HG03095 (cell line): ENCODE results near the gene EPHA10.

Experiments
- ATAC-seq: cut with Tn5 transposase; IDR thresholded peaks from one replicate; pipeline ENCODE4 v1.9.1; 2021; ENCODE audit warnings: moderate library complexity; ENCODE audit not compliant: unreplicated experiment

Gene EPHA10

GRCh38 chr1:37677808-37678207, 87.1 kb downstream of the EPHA10 start:
- ATAC-seq, result no peak

DNA sequence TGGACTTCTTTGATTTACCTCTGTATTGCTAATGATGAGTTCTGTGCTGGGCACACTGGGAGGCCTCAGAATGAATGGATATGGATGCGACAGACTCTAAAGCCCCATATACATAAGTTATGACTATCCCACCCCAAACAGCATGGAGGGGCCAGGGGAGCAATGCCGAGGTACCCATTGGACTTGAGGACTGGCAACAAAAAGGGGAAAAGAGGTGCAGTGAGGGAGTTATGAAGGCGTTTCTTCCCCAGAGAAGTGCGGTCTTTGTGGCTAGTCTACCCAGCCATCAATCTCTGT, 87.8 kb downstream of the EPHA10 start:
- no peak for ATAC-seq

DNA sequence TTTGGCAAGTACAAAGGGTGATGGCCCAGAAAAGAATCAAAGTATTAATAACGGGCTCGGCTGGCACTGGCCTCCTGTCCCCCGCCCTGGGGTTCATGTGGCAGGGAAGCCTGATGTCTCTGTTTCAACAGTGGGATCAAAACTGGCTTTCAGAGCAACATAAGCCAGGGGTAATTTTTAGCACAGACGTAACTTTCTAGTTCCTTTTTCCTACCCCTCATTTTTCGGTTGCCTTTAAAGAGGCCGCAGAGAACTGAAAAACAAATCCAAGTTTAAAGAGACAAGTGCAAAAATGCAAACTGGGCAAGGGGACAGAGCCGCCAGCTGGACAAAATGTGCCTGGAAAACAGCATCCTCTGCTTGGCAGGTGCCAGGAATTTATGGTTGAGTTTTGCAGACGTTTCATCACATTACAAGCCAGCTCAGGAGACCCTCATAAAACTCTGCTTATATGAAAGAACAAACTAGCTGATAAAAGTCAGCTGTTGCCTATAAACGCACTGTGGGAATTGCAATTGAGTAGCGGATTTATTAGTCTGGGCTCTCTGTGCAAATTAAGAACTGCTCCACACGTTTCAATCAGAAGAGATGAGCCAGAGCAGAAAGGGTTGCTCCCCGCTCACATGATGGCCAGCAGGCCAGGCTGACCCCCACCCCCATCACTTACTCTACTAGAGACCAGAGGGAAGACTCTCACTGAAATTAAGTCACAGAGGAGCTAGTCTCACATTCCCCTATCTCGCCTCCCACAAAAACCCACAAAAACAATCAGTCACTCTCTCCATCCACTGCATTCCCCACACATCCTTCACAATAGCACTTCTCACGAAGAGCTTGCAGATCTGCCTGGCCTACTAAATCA, 88.4 kb downstream of the EPHA10 start:
- ATAC-seq, result no peak

GRCh38 chr1:37673920-37674319, 91.0 kb downstream of the EPHA10 start:
- no peak for ATAC-seq

- no peak for ATAC-seq
These were observed 92.6 kb downstream of the EPHA10 start for GRCh38 chr1:37672136-37672870.

- ATAC-seq, result no peak
These were observed 93.7 kb downstream of the EPHA10 start for GRCh38 chr1:37671261-37671660.

DNA sequence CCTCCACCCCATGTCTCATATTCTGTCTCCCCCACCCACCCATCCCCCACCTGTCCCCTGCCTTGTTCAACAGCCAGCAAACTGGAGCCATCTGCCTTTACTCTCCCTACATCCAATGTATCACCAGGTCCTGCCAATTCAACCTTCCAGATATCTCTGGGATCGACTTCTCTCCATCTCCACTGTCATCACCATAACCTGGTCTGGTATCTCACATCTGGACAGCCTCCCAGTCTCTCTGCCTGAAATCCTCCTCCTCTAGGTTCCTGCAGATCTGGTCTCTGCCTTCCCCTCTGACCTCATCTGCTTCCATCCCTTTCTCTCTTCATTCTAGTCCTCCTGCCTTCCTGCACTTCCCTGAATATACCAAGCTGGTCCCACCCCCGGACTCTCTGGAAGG, 94.8 kb downstream of the EPHA10 start:
- no peak for ATAC-seq

DNA sequence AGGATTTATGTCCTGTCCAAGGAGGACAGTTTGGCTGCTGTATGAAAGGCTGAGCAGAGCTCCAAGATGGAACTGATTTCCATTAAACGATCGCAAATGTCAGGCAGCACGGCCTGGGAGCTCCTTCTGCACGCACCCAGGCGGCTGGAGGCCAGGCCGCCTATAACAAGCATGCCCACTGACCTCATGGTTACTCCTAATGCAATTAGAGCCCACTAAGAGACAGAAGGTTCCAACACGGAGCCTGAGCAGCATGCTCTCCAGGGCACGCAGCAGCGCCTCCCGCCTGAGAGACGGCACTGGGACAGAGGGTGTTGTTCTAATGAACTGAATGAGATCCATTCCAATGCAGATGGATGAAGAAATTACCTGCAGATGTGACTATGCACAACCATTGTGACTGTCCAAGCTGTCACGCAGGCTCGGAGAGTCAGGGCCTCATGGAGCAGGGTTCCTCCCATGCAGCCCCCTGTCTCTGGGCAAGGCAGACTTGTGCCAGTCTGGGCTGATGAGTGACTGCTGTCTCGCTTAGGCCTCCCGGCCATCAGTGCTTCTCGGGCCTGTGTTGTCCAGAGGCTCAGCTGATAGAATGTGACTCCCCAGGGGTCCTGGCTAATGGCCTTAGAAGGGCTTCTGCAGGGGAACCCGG, 97.8 kb downstream of the EPHA10 start:
- no peak for ATAC-seq

DNA sequence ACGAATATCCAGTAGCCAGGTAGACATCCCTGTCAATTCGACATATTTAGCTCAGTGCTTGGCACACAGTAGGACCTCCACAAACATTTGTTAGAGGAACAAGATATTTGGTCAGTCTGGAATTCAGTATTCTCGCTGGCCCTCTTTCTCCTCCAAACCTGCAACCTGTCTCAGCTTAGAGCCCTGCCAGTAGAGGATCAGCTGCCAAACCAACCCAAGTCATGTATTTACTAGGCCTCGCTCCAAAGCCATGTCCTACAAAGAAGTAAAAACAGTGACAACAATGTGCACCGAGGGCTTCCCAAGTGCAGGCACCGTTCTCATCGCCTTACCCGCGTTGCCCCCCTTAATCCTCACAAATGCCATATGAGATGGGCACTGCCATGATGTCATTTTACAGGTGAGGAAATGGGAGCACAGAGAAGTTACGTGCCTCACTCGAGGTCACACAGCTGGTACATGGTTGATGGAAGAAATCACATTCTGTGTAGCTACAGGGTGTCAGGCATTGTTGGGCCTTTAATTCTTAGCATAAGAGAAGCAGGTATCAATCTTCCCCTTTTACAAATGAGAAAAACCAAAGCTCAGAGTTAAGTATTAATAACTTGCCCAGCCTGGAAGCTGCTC, 98.6 kb downstream of the EPHA10 start:
- no peak for ATAC-seq
